GM12872 (cell line): ENCODE data around the gene STXBP5.

ENCODE experiments used
- TF ChIP-seq, protein P1 (sequence below): IDR thresholded peaks from 3 replicates; pipeline ENCODE4 v1.5.1; 2011; ENCODE audit warnings: low read depth, mild to moderate bottlenecking, low read length, moderate library complexity; ENCODE audit not compliant: insufficient read depth

STXBP5 gene

DNA sequence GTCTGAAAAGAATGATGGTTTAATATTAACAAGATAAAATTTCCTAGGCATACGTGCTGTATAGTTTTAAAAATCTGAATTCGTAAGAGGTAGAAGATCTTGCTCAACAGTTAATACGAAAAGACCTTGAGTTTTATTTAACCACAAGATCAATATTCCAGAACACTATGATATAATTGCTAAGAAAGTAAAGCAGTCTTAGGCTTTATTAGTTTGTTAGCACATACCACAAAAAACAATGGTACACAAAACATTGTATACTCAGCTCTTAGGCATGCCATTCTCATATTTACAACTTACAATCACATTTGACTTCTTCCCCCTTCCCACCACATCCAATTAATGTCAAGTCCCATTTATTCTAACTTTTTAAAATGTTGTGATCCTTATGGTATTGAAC lies 24.4 kb upstream of the STXBP5 start:
- TF ChIP-seq, protein P1, sequence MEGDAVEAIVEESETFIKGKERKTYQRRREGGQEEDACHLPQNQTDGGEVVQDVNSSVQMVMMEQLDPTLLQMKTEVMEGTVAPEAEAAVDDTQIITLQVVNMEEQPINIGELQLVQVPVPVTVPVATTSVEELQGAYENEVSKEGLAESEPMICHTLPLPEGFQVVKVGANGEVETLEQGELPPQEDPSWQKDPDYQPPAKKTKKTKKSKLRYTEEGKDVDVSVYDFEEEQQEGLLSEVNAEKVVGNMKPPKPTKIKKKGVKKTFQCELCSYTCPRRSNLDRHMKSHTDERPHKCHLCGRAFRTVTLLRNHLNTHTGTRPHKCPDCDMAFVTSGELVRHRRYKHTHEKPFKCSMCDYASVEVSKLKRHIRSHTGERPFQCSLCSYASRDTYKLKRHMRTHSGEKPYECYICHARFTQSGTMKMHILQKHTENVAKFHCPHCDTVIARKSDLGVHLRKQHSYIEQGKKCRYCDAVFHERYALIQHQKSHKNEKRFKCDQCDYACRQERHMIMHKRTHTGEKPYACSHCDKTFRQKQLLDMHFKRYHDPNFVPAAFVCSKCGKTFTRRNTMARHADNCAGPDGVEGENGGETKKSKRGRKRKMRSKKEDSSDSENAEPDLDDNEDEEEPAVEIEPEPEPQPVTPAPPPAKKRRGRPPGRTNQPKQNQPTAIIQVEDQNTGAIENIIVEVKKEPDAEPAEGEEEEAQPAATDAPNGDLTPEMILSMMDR, result no peak

DNA sequence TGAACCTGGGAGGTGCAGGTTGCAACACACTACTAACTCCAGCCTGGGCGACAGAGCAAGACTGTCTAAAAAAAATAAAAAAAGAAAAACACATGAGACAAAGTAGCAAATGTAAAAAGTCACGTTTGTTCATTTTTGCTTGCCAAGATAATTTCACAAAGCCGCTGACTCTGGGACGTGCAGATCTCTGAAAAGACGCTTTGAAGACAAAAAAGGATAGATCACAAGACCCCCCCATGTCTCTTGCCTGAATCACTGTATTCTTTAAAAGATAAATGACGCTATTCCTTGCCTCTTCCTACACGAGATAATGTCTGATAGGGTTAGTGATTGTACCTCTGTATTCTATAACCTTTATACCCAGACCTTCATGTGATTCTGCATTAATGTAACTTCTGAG lies 23.3 kb upstream of the STXBP5 start:
- TF ChIP-seq, protein P1, result no peak

DNA sequence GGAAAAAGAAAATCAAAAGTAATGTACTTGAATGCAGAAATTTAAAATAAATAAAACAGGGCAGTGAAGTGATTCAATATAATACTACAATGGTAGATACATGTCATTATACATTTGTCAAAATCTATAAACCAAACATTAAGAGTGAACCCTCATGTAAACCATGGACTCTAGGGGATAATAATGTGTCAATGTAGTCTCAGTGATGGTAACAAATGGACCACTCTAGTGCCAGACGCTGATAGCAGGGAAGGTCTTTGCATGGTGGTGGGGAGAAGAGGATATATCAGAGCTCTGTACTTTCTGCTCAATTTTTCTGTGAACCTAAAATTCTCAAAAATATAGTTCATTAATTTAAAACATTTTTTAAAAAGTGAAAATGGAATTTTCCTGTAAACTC lies 19.8 kb upstream of the STXBP5 start:
- TF ChIP-seq, protein P1, result no peak

DNA sequence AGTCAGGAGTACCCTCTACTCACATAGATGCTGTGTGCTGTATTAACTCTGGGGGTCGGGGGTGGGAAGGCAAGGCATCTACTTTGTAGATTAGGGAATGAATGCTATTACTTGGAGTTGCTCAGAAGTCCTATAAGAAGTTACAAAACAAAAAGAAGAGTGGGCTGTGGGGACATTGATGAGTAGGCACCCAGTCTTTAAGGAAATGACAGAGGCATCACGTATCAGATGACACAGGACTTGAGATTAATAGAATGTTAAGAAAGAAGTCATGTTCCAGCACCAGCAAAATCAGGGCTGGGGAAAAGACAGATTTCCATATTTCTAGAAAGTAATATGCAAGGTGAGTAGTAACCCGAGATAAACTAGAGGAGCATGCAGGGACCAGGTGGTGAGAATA lies 19.0 kb upstream of the STXBP5 start:
- TF ChIP-seq, protein P1, result no peak

DNA sequence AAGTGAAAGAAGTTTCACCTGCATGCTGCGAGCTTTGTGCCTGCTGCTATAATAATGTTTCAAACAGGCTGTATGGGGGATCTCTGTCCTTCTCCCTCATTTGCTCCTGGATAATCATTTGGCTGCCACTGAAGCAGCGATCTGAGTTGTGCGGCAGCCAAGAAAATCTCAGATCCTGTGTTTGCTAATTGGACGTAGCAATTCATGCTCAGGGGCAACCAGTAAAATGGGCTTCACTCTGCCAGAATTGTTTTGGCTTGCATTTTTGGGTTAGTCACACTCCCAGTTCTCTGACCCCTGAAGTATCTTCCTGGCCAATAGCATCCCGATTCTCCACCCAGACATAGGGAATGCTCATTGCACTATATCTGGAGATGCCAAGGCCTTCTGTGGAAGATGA lies 13.7 kb upstream of the STXBP5 start:
- TF ChIP-seq, protein P1, result no peak

DNA sequence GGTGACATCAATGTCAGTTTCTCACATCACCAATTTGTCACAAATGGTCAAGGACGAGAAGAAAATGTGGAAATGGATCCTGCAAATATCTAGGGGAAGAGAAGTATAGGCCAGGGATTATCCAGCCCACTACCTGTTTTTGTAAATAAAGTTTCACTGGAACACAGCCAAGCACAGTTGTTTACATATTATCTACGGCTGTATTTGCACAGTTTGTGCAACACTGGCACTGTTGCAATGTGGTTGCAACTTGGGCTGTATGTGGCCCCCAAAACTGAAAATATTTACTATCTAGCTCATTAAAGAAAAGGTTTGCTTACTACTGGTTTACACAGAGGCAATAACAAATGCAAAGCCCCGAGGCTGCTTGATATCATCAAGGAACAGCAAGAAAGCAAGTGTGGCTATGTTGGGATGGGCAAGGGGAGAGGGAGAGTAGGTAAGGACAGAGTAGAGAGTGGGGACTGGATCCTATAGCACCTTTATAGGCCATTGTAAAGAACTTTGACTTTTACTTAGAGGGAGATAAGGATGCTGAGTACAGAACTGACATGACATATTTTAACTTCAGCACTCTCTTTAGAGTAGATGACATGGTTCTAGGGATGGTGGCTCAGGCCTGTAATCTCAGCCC lies 11.8 kb upstream of the STXBP5 start:
- TF ChIP-seq, protein P1, result no peak

DNA sequence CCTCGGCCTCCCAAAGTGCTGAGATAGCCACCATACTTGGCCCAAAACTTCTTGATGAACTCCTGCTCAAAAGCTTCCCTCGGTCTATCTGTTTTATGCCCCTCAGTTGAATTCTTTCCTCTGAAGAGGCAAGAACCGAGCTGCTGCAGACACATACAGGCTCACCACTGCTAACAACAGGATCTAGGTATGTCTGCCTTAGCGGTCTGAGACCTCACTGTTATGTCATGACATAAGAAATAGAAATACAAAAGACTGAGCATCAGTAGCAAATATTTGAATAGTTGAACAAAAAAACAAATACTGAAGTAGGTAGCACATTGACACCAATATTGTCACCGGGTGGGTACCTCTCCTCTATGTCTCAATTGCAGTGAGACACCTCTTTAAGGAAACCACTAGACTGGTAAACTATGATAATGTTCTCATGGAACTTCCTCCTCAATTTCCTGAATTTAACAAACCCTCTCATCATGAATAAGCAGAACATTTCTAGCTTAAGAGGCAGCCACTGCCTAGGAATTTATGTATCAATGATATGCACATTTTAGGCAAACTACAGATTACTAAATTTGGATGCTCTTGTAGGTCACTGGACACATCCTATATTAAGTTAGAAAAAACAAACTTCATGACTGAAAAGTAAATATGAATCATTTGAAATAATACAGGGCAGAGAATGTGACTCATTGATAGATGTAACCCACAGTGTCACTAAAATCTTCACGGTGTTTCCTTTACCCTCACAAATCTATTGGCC lies 9.4 kb upstream of the STXBP5 start:
- TF ChIP-seq, protein P1, result no peak
